ENCODE measurements around the gene PPP1CB.
"Not testable (repeated sequence)": the region's sequence is repeated elsewhere in the genome, so short reads cannot be mapped to it uniquely, and the experiment has no call there.

PPP1CB gene

DNA sequence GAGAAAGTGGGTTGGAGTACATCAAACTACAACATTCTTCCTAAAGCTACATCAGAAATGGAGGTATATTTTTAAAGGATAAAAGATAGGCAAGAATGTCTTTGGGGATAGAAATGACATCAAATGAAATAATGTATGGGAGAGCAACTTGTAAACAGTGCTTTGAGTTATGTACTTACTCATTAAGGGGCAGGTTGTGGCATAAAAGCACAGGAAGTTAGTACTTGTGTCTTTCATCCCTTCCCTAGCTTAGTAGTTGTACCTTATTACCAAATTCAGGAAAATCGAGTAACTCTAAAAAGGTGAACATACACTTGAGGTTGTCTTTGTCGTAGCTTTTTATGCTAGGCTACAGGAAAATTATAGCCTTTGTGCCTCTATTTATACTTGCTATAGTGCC, 28.9 kb downstream of the PPP1CB start:
- DNase-seq: no peak

DNA sequence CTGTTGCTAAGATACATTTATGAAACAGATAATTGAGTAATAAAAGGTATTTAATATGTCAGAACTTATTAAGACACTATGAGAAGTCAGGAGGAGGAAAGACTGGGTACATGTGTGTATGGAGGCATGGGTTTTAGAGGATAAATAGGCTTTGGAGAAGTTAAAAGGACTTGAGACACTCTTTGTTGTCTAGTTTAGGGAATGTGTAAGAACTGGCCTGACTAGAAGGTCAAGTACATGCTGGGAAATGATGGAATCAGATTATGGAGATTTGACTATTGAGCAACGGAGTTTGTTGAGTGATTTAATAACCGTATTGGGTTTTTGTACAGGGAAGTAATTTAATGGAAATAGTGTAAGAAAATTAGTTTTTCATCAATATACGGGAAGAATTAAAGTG, 30.8 kb downstream of the PPP1CB start:
- no peak for DNase-seq

DNA sequence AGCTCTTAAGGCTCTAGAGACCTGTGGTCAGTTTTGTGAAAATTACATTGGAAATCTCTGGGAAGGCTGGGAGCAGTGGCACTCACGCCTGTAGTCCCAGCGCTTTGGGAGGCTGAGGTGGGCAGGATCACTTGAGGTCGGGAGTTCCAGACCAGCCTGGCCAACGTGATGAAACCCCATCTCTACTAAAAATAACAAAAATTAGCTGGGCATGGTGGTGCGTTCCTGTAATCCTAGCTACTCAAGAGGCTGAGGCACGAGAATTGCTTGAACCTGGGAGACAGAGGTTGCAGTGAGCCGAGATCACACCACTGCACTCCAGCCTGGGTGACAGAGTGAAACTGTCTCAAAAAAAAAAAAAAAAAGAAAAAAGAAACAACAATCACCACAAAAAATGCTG, 32.9 kb downstream of the PPP1CB start:
- not testable (repeated sequence) for DNase-seq

DNA sequence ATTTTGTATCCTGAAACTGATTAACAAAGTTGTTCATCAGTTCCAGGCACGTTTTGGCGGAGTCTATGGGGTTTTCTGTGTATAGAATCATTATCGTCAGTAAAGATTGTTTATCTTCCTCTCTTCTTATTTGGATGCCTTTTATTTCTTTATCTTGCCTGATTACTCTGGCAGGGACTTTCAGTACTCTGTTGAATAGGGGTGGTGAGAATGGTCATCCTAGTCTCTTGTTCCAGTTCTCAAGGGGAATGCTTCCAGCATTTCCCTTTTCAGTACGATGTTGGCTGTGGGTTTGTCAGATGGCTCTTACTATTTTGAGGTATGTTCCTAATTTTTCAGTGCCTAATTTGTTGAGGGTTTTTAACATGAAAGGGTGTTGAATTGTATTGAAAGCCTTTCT, 45.0 kb downstream of the PPP1CB start:
- DNase-seq: no peak

DNA sequence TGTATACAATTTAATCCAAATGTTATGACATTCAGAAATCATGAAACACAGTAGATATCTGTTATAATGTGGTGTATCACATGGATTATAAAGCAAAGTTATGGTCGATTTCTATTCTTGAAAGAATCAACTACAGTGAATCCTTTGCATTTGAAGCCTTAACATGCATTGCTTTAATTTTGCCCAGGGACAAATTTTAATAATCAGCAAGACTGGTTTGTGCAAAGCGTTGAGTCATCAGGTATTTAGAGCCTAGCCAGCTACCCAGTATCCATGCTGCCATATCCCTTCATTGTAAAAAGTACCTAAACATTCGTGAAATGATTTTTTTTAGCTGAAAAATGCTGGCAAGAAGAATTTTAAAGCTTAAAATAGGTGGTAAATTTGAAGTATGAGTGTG, 50.1 kb downstream of the PPP1CB start:
- no peak for DNase-seq

DNA sequence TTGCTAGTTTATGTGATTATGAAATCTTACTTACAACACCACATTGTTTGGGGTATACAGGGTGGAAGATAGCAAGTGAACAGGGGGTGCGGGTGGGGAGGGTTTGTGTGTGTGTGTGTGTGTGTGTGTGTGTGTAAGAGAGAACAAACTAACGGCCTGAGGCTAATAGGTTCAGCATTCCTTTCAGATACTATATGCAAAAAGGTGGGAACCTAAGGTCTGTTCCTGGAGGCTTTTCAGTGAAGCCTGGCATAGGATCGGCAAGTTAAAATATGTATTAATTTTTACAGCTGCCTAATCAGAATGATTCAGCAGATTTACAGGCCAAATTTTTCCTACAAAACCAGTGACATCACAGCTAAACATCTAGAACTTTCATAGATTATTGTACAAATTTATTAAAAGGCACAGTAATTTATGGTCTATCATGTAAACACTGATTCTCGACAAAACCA, 51.4 kb downstream of the PPP1CB start:
- DNase-seq: no peak

DNA sequence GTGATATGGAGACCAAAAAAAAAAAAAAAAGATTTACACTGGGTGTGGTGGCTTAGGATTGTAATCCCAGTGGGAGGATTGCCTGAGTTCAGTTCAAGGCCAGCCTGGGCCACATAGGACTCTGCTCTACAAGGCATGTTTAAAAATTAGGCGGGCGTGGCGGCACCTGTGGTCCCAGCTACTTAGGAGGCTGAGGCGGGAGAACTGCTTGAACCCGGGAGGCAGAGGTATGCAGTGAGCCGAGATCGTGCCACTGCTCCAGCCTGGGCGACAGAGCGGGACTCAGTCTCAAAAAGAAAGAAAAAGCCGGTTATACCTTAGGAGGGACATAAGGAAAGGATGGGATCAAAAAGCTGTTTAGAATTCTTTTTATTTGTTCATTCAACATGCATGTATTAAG, 58.3 kb downstream of the PPP1CB start:
- DNase-seq: no peak

DNA sequence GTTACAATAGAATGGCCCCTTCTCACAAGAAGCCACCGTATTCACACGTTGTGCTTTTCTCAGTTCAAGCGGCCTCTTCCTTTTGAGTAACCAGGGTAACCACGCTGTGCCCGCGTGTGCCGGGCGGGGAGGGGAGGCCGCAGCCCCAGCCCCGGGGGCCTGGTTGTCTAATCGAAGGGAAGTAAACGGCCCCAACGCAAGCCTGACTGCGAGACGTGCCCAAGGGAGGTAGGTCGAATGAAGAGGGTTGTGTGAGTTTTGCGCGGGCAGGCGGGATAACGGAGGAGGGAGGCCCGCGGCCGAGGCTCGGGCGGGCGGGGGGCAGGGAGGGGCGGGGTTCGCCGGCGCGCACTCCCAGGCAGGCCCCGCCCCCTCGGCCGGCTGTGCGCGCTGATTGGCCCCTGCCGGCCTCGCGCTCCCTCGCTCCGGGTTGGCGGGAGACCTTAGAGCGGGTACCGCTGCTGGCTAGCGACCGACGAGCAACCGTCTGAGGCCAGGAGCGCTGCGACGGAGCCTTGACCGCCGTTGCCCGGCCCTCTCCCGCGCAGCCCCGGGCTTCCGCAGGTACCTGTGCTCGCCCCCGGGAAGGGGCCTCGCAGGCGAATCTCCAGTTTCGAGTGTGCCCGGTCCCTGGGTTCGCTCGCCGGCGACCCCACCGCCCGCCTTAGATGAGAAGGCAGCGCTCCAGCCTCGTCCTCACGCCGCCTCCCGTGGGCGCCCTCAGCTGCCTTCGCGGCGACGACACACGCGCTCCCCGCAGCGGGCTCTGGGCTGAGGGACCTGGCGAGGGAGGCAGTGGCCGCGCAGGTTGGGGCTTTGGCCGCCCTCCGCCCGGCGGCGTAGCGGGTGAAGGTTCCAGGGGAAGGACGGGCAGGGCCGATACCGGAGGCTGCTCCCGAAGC, 59.0 kb downstream of the PPP1CB start, which contains the start of gene SPDYA:
Gene SPDYA, plus strand, starts transcription at position 451 of the 902 bp plus-strand sequence. CDS start 5,181 bp downstream, outside the sequence.
- DNase-seq: peak; percentile 47

DNA sequence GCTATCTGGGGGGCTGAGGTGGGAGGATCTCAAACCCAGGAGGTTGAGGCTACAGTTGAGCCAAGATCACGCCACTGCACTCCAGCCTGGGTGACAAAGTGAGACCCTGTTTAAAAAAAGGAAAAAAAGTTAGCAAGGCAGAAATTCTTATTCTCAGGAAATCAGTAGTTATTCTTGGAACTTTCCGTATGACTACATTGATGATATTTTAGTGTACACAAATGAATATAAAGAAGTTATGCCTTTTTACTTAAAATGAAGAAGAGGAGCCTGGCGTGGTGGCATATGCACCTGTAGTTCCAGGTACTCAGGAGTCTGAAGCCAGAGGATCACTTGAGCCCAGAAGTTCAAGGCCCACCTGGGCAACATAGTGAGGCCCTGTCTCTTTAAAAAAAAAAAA, 66.4 kb downstream of the PPP1CB start:
- no peak for DNase-seq

DNA sequence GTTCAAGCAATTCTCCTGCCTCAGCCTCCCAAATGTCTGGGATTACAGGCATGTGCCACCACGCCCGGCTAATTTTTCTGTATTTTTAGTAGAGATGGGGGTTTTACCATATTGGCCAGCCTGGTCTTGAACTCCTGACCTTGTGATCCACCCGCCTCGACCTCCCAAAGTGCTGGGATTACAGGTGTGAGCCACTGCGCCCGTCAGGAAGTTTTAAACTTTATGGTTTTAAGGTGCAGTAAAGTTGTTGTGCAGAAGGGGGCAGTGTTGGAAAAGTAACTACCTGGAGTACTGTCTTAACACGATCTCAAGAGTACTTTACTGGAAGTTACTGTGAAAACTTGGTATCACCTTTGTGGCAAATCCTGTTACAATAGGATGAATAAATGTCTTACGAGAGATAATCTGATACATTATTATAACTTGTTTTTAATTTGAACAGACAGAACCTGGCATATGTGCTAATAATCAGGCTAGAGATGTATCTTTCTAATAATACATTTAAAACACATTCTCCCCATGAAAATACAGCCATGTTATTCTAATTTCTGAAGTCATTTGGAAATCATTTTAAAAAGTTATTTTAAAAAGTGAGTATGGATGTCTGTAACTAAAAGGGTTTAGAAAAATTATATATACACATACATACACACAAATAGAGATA, 69.8 kb downstream of the PPP1CB start:
- peak; percentile 38 for DNase-seq

DNA sequence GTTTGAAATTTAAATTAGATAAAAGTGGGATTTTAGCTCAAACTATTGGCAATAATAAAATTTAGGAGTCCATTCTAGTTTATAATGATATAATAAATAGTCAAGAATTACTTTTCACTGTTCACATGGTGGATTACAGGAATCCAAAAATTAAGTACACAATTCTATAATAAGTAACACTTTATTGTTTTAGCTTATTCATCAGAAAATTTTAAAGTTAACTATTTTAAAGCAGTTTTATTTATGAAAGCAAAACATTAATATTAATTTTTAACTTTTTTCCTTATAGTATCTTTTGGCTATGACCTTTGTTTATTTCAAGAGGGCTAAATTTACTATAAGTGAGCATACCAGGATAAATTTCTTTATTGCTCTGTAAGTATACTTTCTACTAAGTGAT, 70.4 kb downstream of the PPP1CB start:
- no peak for DNase-seq

DNA sequence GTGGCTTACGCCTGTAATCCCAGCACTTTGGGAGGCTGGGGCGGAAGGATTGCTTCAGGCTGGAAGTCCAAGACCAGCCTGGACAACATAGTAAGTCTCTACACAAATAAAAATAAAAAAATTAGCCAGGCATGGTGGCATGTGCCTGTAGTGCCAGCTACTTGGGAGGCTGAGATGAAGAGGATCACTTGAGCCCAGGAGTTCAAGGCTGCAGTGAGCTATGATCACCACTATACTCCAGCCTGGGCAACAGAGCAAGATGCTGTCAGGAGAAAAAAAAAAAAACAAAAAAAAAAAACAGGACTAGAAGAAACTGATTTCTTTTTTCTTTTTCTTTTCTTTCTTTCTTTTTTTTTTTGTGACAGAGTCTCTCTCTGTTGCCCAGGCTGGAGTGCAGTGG, 72.6 kb downstream of the PPP1CB start:
- no peak for DNase-seq

DNA sequence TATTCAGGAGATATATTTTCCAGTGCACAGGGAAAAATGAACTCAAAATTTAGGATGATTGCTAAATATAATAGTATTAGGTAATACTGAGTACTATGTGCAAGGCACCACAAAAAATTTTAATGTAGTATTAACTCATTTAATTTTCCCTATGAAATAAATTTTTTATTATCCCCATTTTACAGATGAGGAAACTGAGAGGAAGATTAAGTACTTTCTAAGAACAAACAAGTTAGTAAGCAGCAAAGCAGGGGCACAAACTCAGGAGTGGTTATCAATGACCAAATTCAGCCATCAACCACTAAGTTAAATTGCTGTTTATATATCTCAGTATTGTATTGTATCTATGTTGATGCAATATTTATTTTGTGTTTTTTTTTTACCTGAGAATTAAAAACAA, 73.2 kb downstream of the PPP1CB start:
- no peak for DNase-seq

DNA sequence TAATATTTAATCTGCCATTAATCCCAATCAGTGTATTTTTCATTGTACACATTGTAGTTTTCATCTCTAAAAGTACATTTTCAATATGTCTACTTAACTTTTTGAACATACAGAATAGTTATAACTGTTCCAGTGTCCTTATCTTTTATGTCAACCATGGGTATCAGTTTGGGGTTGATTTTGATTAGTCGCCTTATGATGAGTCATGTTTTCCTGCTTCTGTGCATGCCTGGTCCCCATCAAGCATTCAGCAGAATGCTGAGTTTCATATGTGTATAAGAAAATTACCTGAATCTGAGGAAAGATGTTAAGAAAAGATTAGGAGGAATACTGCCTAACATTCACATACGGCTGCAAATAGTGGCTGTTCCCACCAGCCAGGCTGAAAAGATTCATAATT, 76.8 kb downstream of the PPP1CB start:
- no peak for DNase-seq

DNA sequence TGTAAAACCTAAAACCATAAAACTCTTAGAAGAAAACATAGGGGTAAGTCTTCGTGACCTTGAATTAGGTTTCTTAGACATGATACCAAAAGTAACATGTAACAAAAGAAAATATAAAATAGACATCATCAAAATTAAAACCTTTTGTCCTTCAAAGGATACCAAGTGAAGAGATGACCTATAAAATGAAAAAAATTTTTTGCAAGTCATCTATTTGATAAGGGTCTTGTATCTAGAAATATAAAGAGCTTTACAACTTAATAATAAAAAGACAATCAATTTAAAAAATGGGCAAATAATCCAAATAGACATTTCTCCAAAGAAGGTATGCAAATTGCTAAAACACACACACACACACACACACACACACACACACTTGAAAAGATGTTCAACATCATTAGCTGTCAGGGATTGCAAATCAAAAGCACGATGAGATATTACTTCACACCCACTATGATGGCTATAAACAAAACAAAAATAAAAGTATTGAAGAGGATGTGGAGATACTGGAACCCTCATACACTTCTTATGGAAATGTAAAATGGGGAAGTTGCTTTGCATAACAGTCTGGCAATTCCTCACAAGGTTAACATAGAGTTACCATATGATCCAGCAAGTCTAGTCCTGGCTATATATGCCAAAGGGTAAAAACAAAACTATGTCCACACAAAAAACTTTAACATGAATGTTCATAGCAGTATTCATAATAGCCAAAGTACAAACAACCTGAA, 82.3 kb downstream of the PPP1CB start:
- DNase-seq: peak; percentile 77

DNA sequence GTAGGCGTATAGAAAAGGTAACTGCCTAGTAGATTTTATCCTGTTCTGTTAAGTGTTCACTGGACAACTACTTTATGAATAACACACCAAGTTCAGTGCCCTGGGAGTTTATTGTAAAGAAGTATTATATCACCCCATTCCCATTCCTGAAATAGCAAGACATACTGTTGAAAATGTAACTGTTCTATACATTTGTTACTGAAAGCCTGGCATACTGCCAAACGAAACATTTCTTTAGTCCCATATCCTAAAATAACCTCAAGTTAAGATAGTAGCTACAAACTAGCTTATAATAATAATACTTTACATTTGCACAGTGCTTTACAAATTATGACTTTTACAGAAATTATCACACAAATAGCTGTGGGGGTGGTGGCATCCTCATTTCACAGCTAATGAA, 84.2 kb downstream of the PPP1CB start:
- DNase-seq: no peak

DNA sequence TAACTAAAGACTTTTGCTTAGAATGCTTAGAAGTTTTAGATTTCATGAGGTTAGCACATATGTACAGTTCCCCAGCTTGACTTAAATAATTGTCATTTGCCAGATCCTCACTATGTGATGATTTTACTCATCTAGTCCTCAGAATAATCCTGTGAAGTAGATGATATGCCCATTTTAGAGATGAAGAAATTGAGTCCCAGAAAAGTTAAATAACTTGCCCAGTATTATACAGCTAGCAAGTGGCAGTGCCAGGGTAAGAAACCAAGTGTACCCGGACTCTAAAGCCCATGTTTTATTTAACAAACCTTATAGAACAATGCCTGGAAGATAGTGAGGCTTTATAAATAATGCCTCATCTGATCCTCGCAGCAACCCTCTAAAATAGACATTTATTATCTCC, 87.3 kb downstream of the PPP1CB start:
- DNase-seq: no peak

DNA sequence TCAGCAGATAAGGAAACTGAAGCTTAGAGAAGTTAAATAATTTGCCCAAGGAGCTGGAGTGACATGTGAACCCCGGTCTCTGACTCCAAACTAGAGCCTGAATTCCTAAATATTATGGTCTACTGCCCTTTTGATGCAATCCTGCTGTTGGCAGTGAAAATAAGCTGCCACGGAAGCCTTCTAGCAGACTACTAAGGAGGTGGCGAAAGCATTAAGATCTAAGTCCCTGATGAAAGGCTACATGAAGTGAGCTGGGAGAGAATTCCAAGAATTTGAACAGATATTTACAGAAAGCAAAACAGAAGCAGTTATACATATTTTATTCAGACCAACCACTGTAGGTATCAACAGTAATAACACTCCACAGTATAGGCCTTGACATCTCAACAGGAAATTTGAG, 90.4 kb downstream of the PPP1CB start:
- no peak for DNase-seq

Data from inflammatory macrophage treated with lipopolysaccharide for 4 hours (primary cell).